Renal cortex interstitium (tissue), 11 donors: ENCODE results near the gene MED29. TPM values are rescaled to one million over a fixed set of nuclear protein-coding genes. Genes with fewer than 3 reads are reported as not detected.

Source experiments
- DNase-seq, 11 donors: peaks; one replicate each; pipeline ENCODE4 v3.0.0-alpha.2; 2013; ENCODE audit warnings: low read depth in 9 of 11, low spot score in 4 of 11; ENCODE audit errors: extremely low read depth in 1 of 11
- polyA plus RNA-seq, 3 donors: library from polyadenylated mRNA; unstranded; fragments of 120-200 nt; gene quantifications; one replicate each; pipeline ENCODE4 v1.2.1, GENCODE V29; 2013; ENCODE audit not compliant: insufficient read length in 3 of 3

MED29 gene
- polyA plus RNA-seq, 3 donors: 38.9 to 46.7 (median 44.8) TPM

GRCh38 chr19:39405958-39406655, 14.9 kb downstream of the MED29 start:
- no peak for DNase-seq

GRCh38 chr19:39406656-39407409, 15.7 kb downstream of the MED29 start, which contains the start of gene ZFP36:
Gene ZFP36 (plus strand): TSS chr19:39406847. CDS start chr19:39406905, 58 bp downstream.
- peak in 6 of 11 donors; percentile 67 to 80 (median 73) for DNase-seq

DNA sequence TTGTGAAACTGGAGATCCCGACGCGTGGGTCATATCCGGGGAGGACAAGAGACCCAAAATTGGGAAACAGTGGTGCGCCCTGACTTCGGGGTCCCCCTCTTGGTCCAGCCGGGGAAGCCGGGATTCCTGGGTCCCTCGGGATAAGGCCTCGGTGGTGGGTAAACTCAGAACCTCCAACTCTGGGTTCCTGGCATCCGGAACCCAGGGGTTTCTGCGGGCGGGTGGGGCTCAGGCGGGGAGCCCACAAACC, 16.2 kb downstream of the MED29 start:
- no peak for DNase-seq

GRCh38 chr19:39407660-39408391, 16.6 kb downstream of the MED29 start:
- no peak for DNase-seq

GRCh38 chr19:39408392-39409207, 17.4 kb downstream of the MED29 start:
- no peak for DNase-seq

DNA sequence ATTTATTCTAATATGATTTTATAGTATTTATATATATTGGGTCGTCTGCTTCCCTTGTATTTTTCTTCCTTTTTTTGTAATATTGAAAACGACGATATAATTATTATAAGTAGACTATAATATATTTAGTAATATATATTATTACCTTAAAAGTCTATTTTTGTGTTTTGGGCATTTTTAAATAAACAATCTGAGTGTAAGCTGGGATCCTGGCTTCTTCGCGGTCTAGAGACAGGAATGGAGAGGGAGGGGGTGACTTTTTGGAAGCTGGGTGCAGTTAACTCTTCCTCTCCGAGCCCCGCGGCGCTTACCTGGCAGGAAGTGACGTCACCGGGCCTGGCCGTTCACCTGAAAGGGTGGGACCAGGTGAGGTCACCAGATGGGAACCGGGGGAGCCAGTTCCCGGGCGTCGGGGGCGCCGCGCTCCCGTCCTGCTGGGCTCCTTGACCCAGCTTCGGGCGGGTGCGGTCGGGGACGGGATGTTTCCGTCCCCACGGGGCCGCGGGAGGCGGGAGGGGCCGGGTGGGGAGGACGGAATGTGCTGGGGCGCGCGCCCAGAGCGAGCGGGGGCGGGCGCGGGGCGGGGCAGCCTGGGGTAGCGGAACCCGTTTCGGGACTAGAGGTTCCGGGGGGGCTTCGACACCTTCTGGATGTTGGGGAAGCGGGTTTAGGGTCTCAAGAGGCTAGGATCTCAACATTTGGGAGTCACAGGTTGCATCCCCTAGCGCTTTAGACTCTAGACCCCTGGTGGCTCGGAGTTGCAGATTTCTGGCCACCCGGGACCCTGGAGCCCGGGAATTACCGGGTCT, 18.2 kb downstream of the MED29 start:
- DNase-seq: peak in 3 of 11 donors; percentile 71 to 73 (median 73)

GRCh38 chr19:39410017-39410830, 19.0 kb downstream of the MED29 start:
- no peak for DNase-seq

GRCh38 chr19:39410831-39411080, 19.6 kb downstream of the MED29 start:
- no peak for DNase-seq

GRCh38 chr19:39411081-39411831, 20.1 kb downstream of the MED29 start:
- DNase-seq: no peak

DNA sequence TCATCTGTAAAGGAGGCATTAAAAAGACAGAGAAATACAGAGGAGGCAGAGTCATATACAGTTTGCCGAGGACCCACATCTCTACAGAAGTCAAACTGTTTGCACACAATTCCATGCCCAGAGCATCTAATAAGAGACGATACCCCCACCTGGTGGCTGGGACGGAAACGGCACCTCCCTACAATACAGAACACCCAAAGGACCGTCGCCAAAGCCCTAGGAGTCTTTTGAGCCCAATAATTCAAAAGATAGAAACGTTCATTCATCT, 20.6 kb downstream of the MED29 start:
- peak in 9 of 11 donors; percentile 77 to 89 (median 83) for DNase-seq

GRCh38 chr19:39412100-39412866, 21.1 kb downstream of the MED29 start, which contains the start of gene PLEKHG2:
Gene PLEKHG2 (plus strand): TSS chr19:39412669. CDS start chr19:39414087, 1,418 bp downstream.
- peak; percentile 95 to 99 (median 99) for DNase-seq

- no peak for DNase-seq
Observed at GRCh38 chr19:39412867-39413271, 21.7 kb downstream of the MED29 start.

DNA sequence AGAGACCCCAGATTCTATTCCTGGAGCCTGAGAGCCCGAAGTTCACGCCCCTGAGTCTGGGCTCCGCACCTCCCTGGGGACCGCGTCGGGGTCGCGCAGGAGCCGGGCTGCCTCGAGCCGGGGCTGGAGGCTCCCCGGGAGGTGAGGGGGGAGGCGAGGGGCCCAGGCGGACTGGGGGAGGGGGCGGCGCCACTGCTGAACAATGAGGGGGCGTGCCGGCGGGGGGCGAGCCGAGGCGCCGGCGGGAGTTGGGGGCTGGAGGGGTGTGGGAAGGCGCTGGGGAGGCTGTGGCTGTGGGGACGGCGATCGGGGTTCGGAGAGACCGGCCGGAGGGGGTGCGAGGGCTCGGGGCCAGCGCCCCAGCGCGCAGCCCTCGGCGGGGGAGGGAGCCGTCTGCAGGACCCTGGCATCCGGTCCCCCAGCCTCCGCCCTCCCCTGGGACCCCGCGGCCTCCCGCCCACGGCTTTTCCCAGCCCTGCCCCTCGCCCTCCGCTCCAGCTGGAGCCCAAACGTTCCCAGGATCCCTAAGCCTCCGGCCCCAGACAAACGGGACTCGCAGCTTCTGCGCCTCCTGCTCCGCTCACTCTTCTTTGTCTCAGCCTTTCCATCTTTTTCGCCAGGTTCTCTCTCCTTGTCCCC, 22.2 kb downstream of the MED29 start:
- peak in 4 of 11 donors; percentile 68 to 80 (median 72) for DNase-seq

DNA sequence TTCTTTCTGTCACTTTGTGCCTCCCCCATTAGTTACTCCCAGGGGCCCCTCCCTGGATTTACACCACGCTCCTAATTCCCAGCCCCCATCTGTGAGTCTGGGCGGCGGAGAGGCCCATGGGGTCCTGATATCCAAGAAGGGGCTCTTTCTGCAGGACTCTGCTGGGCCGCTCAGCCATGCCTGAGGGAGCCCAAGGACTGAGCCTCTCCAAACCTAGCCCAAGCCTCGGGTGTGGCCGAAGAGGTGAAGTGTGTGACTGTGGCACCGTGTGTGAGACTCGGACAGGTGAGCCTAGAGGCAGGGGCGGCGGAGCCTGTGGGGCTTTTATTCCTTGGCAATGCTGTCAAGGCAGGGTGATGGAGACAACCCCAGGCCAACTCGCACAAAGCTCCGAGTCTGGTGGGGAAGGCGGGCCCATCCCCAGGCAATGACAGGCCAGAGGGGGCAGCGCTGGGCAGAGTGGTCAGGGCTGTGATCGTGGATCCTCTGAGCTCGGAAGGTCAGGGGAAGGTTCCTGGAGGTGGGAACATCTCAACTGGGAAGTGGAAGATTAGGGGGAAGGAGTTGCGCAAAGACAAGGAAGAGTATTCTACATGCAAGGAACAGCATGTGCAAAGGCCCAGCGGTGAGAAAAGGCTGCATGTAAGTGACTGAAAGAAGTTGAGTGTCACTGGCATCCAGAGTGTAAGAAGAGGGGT, 22.9 kb downstream of the MED29 start:
- DNase-seq: no peak
